OCI-LY3 (cell line): ENCODE measurements around the gene ERG.

Experiments
- H2AFZ ChIP-seq: fragments of 200-600, 300-600 bp; shearing (Covaris generic); 2 replicates; pipeline ENCODE4 v1.6.0; 2014; ENCODE audit warnings: antibody characterized with exemption, low read depth, low read length
- H3K27ac ChIP-seq: fragments of 200-600, 300-600 bp; sonication (generic); 2 replicates; pipeline ENCODE4 v1.5.1; 2014; ENCODE audit warnings: mild to moderate bottlenecking, low read length, moderate library complexity, mixed read lengths
- H3K27me3 ChIP-seq: fragments of 200-600, 300-600 bp; sonication (generic); 2 replicates; pipeline ENCODE4 v1.6.1; 2014; ENCODE audit warnings: low read depth, low read length, mixed read lengths
- H3K36me3 ChIP-seq: fragments of 200-600, 300-600 bp; sonication (generic); replicated peaks from 2 replicates; pipeline ENCODE3; 2014; ENCODE audit warnings: low read depth, low read length, mixed read lengths
- H3K4me1 ChIP-seq: fragments of 300-600, 200-600 bp; sonication (generic); 2 replicates; pipeline ENCODE4 v1.6.1; 2014; ENCODE audit warnings: low read length, mixed read lengths
- H3K4me2 ChIP-seq: fragments of 200-600, 300-600 bp; sonication (generic); 2 replicates; pipeline ENCODE4 v1.6.1; 2014; ENCODE audit warnings: low read length, mixed read lengths
- H3K4me3 ChIP-seq: fragments of 300-600, 200-600 bp; sonication (generic); 2 replicates; pipeline ENCODE4 v1.5.1; 2014; ENCODE audit warnings: antibody characterized with exemption, mild to moderate bottlenecking, low read length, moderate library complexity
- H3K79me2 ChIP-seq: fragments of 300-600, 200-600 bp; shearing (Covaris generic); 2 replicates; pipeline ENCODE4 v1.6.1; 2014; ENCODE audit warnings: mild to moderate bottlenecking, low read length, mixed read lengths
- H3K9ac ChIP-seq: fragments of 300-600, 200-600 bp; shearing (Covaris generic); 2 replicates; pipeline ENCODE4 v1.6.0; 2014; ENCODE audit warnings: mild to moderate bottlenecking, low read length, moderate library complexity
- H3K9me3 ChIP-seq: fragments of 200-600, 300-600 bp; shearing (Covaris generic); 2 replicates; pipeline ENCODE4 v1.6.1; 2014; ENCODE audit warnings: low read length, mixed read lengths; ENCODE audit not compliant: insufficient read depth
- H4K20me1 ChIP-seq: fragments of 200-600, 300-600 bp; sonication (generic); 2 replicates; pipeline ENCODE4 v1.6.1; 2016; ENCODE audit warnings: low read length, mixed read lengths; ENCODE audit not compliant: insufficient read depth
- EZH2phosphoT487 ChIP-seq: fragments of 200-600 bp; shearing (Covaris generic); IDR thresholded peaks from 2 replicates; pipeline ENCODE4 v1.6.1; 2018; ENCODE audit warnings: antibody characterized with exemption, mixed run types, low read depth
- TF ChIP-seq, protein P1 (sequence below): fragments of 200-600, 300-600 bp; sonication (generic); IDR thresholded peaks from 2 replicates; pipeline ENCODE4 v1.5.1; 2014; ENCODE audit warnings: antibody characterized with exemption, low read length, low read depth

ERG gene

DNA sequence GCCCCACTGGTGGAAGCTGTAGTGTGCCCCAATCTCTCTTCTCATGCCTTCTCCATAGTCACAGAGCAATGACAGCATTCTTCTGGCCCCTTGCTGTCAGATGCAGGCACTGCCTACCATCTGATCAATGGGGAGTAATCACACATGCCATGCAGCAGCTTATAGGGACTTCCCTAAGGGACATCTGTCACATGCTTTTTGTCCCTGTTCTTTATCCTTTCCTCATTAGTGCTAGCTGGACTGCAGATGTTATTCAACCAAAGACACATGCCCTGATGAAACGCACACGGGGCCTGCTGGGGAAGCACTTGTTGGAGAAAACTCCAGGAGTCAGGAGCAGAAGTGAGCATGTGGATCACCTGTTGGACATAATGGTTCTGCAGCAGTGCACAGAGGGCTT is 132.8 kb downstream of the ERG start:
- Histone ChIP-seq H3K79me2 (no peaks in the 10 kb centered on the region), H4K20me1 (no peaks in the 10 kb centered on the region), H3K27me3 (no peaks in the 10 kb centered on the region), H3K4me3 (no peak overlapping the region), H3K4me1 (no peaks in the 10 kb centered on the region), H3K9me3 (no peaks in the 10 kb centered on the region), H3K36me3 (no peaks in the 10 kb centered on the region), H2AFZ (no peak overlapping the region), H3K4me2 (no peak overlapping the region), H3K9ac (no peak overlapping the region), H3K27ac (no peak overlapping the region)
- no peak for TF ChIP-seq EZH2phosphoT487
- TF ChIP-seq, protein P1, sequence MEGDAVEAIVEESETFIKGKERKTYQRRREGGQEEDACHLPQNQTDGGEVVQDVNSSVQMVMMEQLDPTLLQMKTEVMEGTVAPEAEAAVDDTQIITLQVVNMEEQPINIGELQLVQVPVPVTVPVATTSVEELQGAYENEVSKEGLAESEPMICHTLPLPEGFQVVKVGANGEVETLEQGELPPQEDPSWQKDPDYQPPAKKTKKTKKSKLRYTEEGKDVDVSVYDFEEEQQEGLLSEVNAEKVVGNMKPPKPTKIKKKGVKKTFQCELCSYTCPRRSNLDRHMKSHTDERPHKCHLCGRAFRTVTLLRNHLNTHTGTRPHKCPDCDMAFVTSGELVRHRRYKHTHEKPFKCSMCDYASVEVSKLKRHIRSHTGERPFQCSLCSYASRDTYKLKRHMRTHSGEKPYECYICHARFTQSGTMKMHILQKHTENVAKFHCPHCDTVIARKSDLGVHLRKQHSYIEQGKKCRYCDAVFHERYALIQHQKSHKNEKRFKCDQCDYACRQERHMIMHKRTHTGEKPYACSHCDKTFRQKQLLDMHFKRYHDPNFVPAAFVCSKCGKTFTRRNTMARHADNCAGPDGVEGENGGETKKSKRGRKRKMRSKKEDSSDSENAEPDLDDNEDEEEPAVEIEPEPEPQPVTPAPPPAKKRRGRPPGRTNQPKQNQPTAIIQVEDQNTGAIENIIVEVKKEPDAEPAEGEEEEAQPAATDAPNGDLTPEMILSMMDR, result no peak

DNA sequence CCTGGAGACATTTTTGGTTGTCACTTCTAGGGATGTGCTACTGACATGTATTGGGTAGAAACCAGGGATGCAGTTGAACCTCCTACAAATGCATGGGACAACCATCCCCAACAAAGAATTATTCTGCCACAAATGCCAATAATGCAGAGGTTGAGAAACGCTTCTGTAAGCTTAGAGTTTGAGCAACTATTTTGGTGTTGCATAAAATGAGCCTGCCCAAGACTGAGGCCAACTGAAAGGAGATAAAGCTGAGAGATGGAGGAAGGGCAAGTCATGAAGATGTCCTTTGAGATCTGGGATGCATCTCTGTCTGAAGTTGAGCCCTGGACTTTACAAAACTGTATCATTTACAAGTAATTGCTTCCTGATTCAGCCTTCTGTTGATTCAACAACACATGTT is 134.6 kb downstream of the ERG start:
- no peaks in the 10 kb centered on the region for H4K20me1 ChIP-seq
- H2AFZ ChIP-seq, result no peak overlapping the region
- H3K4me2 ChIP-seq, result no peak overlapping the region
- H3K9me3 ChIP-seq, result no peaks in the 10 kb centered on the region
- H3K27ac ChIP-seq, result no peak overlapping the region
- no peaks in the 10 kb centered on the region for H3K27me3 ChIP-seq
- H3K79me2 ChIP-seq, result no peaks in the 10 kb centered on the region
- no peak overlapping the region for H3K9ac ChIP-seq
- no peak overlapping the region for H3K4me3 ChIP-seq
- TF ChIP-seq, protein P1, result no peak
- no peak for TF ChIP-seq EZH2phosphoT487
- H3K36me3 ChIP-seq, result no peaks in the 10 kb centered on the region
- H3K4me1 ChIP-seq, result no peaks in the 10 kb centered on the region

DNA sequence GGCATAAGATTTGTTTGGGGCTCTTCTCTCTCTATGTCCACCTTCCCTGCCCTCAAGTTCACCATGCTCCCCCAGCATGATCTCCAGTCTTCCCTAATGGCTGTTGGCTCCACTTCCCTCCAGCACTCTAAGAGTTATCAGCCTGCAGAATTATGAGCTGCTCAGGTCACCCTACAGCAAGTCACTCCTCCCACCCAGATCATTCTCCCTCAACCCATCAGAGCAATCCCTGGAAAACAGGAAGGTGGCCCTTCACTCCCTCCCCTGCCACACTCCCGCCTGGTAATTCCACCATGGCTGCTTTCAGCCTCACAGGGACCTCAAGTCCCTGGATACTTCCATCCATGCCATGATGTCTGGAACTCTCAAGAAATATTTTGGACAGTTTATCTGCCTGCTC is 137.0 kb downstream of the ERG start:
- Histone ChIP-seq H3K9ac (no peak overlapping the region), H2AFZ (no peak overlapping the region), H3K27ac (no peak overlapping the region), H4K20me1 (no peaks in the 10 kb centered on the region), H3K4me3 (no peak overlapping the region), H3K4me1 (no peaks in the 10 kb centered on the region), H3K4me2 (no peak overlapping the region), H3K9me3 (no peaks in the 10 kb centered on the region), H3K36me3 (no peaks in the 10 kb centered on the region), H3K79me2 (no peaks in the 10 kb centered on the region), H3K27me3 (no peaks in the 10 kb centered on the region)
- TF ChIP-seq, protein P1, result no peak
- no peak for TF ChIP-seq EZH2phosphoT487

DNA sequence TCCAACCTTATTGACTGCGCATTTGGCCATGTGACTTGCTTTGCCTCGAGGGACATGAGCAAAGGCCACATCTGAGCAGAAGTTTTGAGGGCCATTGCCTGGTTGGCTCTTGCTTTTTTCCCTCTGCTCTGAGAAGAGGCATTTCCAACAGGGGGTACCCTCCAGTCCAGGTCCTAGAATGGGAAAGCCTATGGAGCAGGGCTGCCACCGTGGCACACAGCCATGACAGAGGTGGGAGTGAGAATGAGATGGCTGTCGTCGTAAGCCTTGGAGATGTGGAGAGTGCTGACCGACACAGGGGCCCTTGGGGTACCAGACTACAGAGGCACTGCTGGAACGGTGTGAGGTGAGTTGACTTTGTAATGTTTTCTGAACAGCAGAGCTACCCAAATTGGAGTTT is 138.4 kb downstream of the ERG start:
- Histone ChIP-seq H2AFZ (no peak overlapping the region), H3K4me2 (no peak overlapping the region), H3K36me3 (no peaks in the 10 kb centered on the region), H4K20me1 (no peaks in the 10 kb centered on the region), H3K27me3 (no peaks in the 10 kb centered on the region), H3K27ac (no peak overlapping the region), H3K9me3 (no peaks in the 10 kb centered on the region), H3K79me2 (no peaks in the 10 kb centered on the region), H3K4me1 (no peaks in the 10 kb centered on the region), H3K4me3 (no peak overlapping the region), H3K9ac (no peak overlapping the region)
- TF ChIP-seq, protein P1, result no peak
- TF ChIP-seq EZH2phosphoT487, result no peak
